HepG2 (cell line): ENCODE results near the gene SLA2. TPM values are rescaled to one million over a fixed set of nuclear protein-coding genes. Genes with fewer than 3 reads are reported as not detected.
A peak's percentile ranks its signal among the peaks of the same experiment; 100 is the strongest.

Source experiments
- DNMT1 ChIP-seq: sonication (generic); formaldehyde crosslinking; IDR thresholded peaks from 2 replicates; pipeline ENCODE4 v1.5.1; 2020; ENCODE audit warnings: mild to moderate bottlenecking, missing genetic modification reagents
- EP300 ChIP-seq, 3 experiments: sonication (generic) in 1 of 3; formaldehyde crosslinking in 1 of 3; IDR thresholded peaks; 2 replicates each; pipeline versions ENCODE4 v1.5.1 to v1.6.1; 2011 to 2020; ENCODE audit warnings: low read depth in 2 of 3, low read length in 2 of 3, borderline replicate concordance in 1 of 3, improper control_type of control experiment in 1 of 3, mild to moderate bottlenecking in 1 of 3, missing genetic modification reagents in 1 of 3, moderate library complexity in 1 of 3
- FOXO1 ChIP-seq: sonication (generic); formaldehyde crosslinking; IDR thresholded peaks from 2 replicates; pipeline ENCODE4 v1.4.0; 2020; ENCODE audit warnings: missing genetic modification reagents
- MBNL3 ChIP-seq: fragments of 250-450 bp; sonication (Bioruptor Pico); conservative IDR thresholded peaks from 2 replicates; pipeline ENCODE4 v1.8.0; 2022; ENCODE audit warnings: mild to moderate bottlenecking, inconsistent platforms
- MTF1 ChIP-seq: sonication (generic); formaldehyde crosslinking; IDR thresholded peaks from 2 replicates; pipeline ENCODE4 v1.5.0; 2020; ENCODE audit warnings: missing genetic modification reagents
- PPARG ChIP-seq: conservative IDR thresholded peaks from 2 replicates; pipeline ENCODE4 v1.6.1; 2016; ENCODE audit warnings: missing biosample characterization, missing genetic modification reagents
- REST ChIP-seq, 2 experiments: IDR thresholded peaks; 2 replicates each; pipeline ENCODE4 v1.6.1; 2011 to 2012; ENCODE audit warnings: low read length in 2 of 2, borderline replicate concordance in 1 of 2, low read depth in 1 of 2, mild to moderate bottlenecking in 1 of 2, moderate library complexity in 1 of 2
- ZNF24 ChIP-seq: fragments of 450-650 bp; IDR thresholded peaks from 2 replicates; pipeline ENCODE4 v1.6.1; 2017; ENCODE audit warnings: antibody characterized with exemption, mild to moderate bottlenecking
- ZNF326 ChIP-seq: sonication (generic); formaldehyde crosslinking; IDR thresholded peaks from 2 replicates; pipeline ENCODE4 v1.4.0; 2020; ENCODE audit warnings: missing genetic modification reagents, borderline replicate concordance
- ZNF616 ChIP-seq: sonication (generic); formaldehyde crosslinking; IDR thresholded peaks from 2 replicates; pipeline ENCODE4 v1.5.0; 2020; ENCODE audit warnings: low read depth, mild to moderate bottlenecking, missing genetic modification reagents
- ZNF709 ChIP-seq: sonication (generic); formaldehyde crosslinking; IDR thresholded peaks from 2 replicates; pipeline ENCODE4 v1.5.0; 2020; ENCODE audit warnings: mild to moderate bottlenecking, missing genetic modification reagents
- ZNF773 ChIP-seq: sonication (generic); formaldehyde crosslinking; IDR thresholded peaks from 2 replicates; pipeline ENCODE4 v1.4.0; 2020; ENCODE audit warnings: missing genetic modification reagents, borderline replicate concordance
- polyA plus RNA-seq, 8 experiments: library from polyadenylated mRNA; depleted of rRNA in 3 of 8; stranded (reverse) in 7 of 8; unstranded in 1 of 8; fragments of >200 nt; fragmentation: Illumina TruSeq in 4 of 8; extraction: Trizol in 4 of 8; gene quantifications; 2 replicates each; pipeline versions ENCODE4 v1.2.1 to v1.2.3, GENCODE V29; 2011 to 2016; ENCODE audit warnings: low read depth in 4 of 8, missing spikeins in 1 of 8, mixed read lengths in 1 of 8; ENCODE audit not compliant: insufficient read depth in 1 of 8
- total RNA-seq, 5 experiments: library from RNA; depleted of rRNA; stranded (reverse); fragments of >200 nt; fragmentation: Illumina TruSeq; extraction: Trizol; gene quantifications; 2 replicates each; pipeline ENCODE4 v1.2.3, GENCODE V29; 2016; ENCODE audit warnings: low read depth in 1 of 5
- TF ChIP-seq, protein P1 (sequence below): sonication (generic); formaldehyde crosslinking; conservative IDR thresholded peaks from 2 replicates; pipeline ENCODE4 v1.4.0; 2020; ENCODE audit warnings: missing genetic modification reagents
- TF ChIP-seq, protein P2 (sequence below): sonication (generic); formaldehyde crosslinking; IDR thresholded peaks from 2 replicates; pipeline ENCODE4 v1.8.0; 2022; ENCODE audit warnings: missing genetic modification reagents, mild to moderate bottlenecking, moderate library complexity, borderline replicate concordance
- TF ChIP-seq, protein P3 (sequence below): sonication (generic); formaldehyde crosslinking; conservative IDR thresholded peaks from 2 replicates; pipeline ENCODE4 v1.8.0; 2022; ENCODE audit warnings: low read depth, missing genetic modification reagents

SLA2 gene
- total and polyA plus RNA-seq, 2 of the 13 experiments (the other 11 are each of a cell fraction or from before 2014, with no cell fraction given) = 1.6 to 3.6 TPM

DNA sequence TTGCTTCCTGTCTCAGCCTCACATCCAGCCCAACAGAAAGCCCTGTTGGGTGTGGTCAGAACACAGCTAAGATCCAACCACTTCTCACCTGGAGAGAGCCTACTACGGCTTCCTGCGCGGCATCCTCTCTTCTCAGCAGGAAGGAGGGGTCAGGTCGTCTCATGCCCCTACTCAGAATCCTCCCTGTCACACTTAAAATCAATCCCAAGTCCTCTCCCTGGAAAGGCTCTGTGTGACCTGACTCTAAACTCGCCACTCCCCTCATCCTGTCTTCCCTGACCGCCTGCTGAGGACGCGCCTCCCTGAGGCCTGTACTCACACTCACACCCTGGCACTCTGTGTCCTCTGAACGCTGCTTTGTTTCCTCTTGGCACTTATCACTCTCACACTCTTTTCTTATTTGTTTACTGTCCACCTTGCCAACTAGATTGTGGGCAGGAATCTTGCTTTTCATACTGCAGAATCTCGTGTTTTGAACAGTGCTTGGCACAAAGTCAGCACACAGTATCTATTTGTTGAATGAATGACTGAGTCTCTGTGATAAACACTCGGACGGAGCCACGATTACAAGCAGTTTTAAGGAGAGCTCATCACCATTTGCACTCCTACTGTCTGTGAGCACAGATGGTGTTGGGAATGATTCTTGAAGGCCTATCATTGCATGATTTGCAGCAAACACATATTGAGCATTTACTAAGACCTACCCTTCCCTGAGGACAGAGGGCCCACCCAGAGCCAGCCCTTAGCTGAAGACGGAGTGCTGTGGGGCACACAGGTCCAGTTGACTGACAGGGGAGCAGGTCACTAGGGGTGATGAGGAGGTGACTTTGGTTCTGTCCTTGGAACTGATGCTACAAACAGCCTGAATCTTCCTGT is 21.7 kb downstream of the SLA2 start (continued):
- TF ChIP-seq, protein P1, sequence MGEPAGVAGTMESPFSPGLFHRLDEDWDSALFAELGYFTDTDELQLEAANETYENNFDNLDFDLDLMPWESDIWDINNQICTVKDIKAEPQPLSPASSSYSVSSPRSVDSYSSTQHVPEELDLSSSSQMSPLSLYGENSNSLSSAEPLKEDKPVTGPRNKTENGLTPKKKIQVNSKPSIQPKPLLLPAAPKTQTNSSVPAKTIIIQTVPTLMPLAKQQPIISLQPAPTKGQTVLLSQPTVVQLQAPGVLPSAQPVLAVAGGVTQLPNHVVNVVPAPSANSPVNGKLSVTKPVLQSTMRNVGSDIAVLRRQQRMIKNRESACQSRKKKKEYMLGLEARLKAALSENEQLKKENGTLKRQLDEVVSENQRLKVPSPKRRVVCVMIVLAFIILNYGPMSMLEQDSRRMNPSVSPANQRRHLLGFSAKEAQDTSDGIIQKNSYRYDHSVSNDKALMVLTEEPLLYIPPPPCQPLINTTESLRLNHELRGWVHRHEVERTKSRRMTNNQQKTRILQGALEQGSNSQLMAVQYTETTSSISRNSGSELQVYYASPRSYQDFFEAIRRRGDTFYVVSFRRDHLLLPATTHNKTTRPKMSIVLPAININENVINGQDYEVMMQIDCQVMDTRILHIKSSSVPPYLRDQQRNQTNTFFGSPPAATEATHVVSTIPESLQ (CRISPR knock-in tag) = no peak
- TF ChIP-seq ZNF773 (CRISPR knock-in tag) = no peak
- no peak for TF ChIP-seq DNMT1 (CRISPR knock-in tag)
- peak; percentile 41; the same call in 1 of the 2 replicates for TF ChIP-seq PPARG (CRISPR knock-in tag)
- TF ChIP-seq FOXO1 (CRISPR knock-in tag) = no peak
- no peak for TF ChIP-seq ZNF616 (CRISPR knock-in tag)
- TF ChIP-seq MTF1 = no peak
- no peak for TF ChIP-seq EP300 (IDR thresholded peaks at IDR 0.05; ENCODE audit: low read depth in 2 of 2, low read length in 2 of 2)
- no peak for TF ChIP-seq EP300 (CRISPR knock-in tag; IDR thresholded peaks at IDR 0.05; ENCODE audit: borderline replicate concordance)
- TF ChIP-seq, protein P2, sequence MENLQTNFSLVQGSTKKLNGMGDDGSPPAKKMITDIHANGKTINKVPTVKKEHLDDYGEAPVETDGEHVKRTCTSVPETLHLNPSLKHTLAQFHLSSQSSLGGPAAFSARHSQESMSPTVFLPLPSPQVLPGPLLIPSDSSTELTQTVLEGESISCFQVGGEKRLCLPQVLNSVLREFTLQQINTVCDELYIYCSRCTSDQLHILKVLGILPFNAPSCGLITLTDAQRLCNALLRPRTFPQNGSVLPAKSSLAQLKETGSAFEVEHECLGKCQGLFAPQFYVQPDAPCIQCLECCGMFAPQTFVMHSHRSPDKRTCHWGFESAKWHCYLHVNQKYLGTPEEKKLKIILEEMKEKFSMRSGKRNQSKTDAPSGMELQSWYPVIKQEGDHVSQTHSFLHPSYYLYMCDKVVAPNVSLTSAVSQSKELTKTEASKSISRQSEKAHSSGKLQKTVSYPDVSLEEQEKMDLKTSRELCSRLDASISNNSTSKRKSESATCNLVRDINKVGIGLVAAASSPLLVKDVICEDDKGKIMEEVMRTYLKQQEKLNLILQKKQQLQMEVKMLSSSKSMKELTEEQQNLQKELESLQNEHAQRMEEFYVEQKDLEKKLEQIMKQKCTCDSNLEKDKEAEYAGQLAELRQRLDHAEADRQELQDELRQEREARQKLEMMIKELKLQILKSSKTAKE (CRISPR knock-in tag) = peak; percentile 21; the same call in 1 of the 2 replicates
- TF ChIP-seq MBNL3 (CRISPR knock-in tag) = no peak
- TF ChIP-seq, protein P3, sequence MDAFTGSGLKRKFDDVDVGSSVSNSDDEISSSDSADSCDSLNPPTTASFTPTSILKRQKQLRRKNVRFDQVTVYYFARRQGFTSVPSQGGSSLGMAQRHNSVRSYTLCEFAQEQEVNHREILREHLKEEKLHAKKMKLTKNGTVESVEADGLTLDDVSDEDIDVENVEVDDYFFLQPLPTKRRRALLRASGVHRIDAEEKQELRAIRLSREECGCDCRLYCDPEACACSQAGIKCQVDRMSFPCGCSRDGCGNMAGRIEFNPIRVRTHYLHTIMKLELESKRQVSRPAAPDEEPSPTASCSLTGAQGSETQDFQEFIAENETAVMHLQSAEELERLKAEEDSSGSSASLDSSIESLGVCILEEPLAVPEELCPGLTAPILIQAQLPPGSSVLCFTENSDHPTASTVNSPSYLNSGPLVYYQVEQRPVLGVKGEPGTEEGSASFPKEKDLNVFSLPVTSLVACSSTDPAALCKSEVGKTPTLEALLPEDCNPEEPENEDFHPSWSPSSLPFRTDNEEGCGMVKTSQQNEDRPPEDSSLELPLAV (CRISPR knock-in tag) = no peak
- TF ChIP-seq ZNF24 = no peak
- no peak for TF ChIP-seq ZNF709
- TF ChIP-seq ZNF326 (CRISPR knock-in tag) = no peak
- no peak for TF ChIP-seq REST (IDR thresholded peaks at IDR 0.05; ENCODE audit: borderline replicate concordance in 1 of 2, low read depth in 1 of 2, low read length in 2 of 2)
